ENCODE data around the gene ROBO3. TPM values are rescaled to one million over a fixed set of nuclear protein-coding genes. Genes with fewer than 3 reads are reported as not detected.

The ROBO3 gene
- total RNA-seq (1 to 10 TPM; 7.7 to 9.4 TPM), polyA plus RNA-seq (2.2 TPM)

DNA sequence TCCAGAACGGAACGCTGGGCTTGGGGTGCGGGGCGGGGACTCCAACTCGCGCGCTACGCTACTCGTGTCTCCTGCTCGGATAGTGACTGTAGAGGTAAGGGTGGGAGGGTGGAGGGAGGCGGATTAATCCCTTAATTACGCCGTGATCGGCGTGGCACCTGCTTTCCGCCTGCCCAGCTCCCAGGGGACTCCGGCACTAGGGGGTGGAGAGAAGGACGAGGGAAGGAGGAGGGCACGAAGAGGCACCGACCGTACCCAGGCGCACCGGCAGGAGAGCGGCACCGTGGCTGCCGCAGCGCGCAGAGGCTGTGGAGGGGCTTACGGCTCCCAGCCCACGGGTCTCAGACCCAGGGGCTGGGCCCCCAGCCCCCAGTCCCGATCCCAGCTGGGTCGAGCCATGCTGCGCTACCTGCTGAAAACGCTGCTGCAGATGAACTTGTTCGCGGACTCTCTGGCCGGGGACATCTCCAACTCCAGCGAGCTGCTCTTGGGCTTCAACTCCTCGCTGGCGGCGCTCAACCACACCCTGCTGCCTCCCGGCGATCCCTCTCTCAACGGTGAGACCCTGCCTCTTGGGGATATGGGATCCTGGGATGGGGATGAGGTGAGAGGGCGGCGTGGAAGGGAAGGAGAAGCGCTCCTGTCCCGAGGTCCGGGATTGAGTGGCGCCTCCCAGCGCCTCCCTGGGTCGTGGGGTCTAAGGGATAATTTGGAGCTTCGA is at the start of gene ROBO3:
ROBO3 (plus strand) TSS at position 252 of the 721 bp plus-strand sequence; CDS start at position 398, 146 bp downstream.
- peaks cover 76% of the 10 kb centered on the region for H3K27me3 ChIP-seq (ENCODE audit: insufficient read depth, low read length, poor library complexity, severe bottlenecking)
- peaks cover 32% of the 10 kb centered on the region for H3K4me1 ChIP-seq (ENCODE audit: insufficient read depth, low read length)
- ChIA-PET CTCF (interaction anchor here (0.8 to 2.3 kb wide), 14 partner anchors 8 to 196 kb away, joined by 3 to 21 read pairs (median 5); no protein-coding TSS in a partner anchor), POLR2A (interaction anchor here (0.6 kb wide), 1 partner anchor 11 kb away, joined by 3 read pairs; no protein-coding TSS in a partner anchor)
- Mint-ChIP-seq H3K36me3 (no peaks in the 10 kb centered on the region), H3K4me1 (peaks cover 33 to 54% (median 41%) of the 10 kb centered on the region in 3 donors), H3K4me3 (peak within 1 kb of the TSS in 4 of 7 donors; percentile 41 to 62 (median 47)), H3K9me3 (peaks cover 0 to under 1% (median 0%) of the 10 kb centered on the region in 5 donors), H3K27ac (no peak within 1 kb of the TSS), H3K27me3 (peaks cover 73 to 96% of the 10 kb centered on the region in 2 donors)
- no peak within 1 kb of the TSS for H3K27ac ChIP-seq (ENCODE audit: low read depth, low read length)
- H3K9me3 ChIP-seq (ENCODE audit: low read length) = no peaks in the 10 kb centered on the region
- no peaks in the 10 kb centered on the region for H3K36me3 ChIP-seq (ENCODE audit: insufficient read depth, low read length)
- no peak for DNase-seq
- no peak within 1 kb of the TSS for H3K4me3 ChIP-seq (ENCODE audit: low read length)

DNA sequence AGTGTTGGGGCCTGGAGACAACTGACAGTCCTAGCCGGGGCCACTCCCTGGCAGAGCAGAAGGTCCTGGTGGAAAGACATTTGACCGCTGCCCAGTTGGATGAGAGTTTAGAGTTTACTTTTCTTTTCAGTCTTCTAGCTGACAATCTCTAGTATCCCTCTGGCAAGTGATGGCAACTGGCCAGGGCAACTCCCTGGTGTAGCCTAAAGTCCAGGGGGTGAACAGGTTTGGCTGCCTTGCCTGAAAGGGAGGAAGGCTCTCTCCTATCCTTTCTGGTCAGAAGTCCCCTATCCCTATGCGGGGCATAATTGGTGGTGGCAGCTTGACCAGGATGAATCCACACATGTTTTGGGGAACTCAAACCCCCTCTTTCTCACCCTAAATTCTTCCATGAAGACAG is 48.2 kb upstream of the ROBO3 start:
- Mint-ChIP-seq H3K27ac (no peak overlapping the region), H3K4me1 (no peaks in the 10 kb centered on the region), H3K9me3 (no peaks in the 10 kb centered on the region), H3K4me3 (no peak overlapping the region), H3K27me3 (peaks cover 5 to 75% of the 10 kb centered on the region in 2 donors), H3K36me3 (no peaks in the 10 kb centered on the region)
- H3K9me3 ChIP-seq (ENCODE audit: low read length) = no peaks in the 10 kb centered on the region
- CTCF ChIA-PET = no interaction called here
- POLR2A ChIA-PET = no interaction called here
- no peak for DNase-seq
- H3K4me1 ChIP-seq (ENCODE audit: insufficient read depth, low read length) = no peaks in the 10 kb centered on the region
- no peaks in the 10 kb centered on the region for H3K36me3 ChIP-seq (ENCODE audit: insufficient read depth, low read length)
- peaks cover 9% of the 10 kb centered on the region for H3K27me3 ChIP-seq (ENCODE audit: insufficient read depth, low read length, poor library complexity, severe bottlenecking)
- H3K4me3 ChIP-seq (ENCODE audit: low read length) = no peak overlapping the region
- no peak overlapping the region for H3K27ac ChIP-seq (ENCODE audit: low read depth, low read length)

DNA sequence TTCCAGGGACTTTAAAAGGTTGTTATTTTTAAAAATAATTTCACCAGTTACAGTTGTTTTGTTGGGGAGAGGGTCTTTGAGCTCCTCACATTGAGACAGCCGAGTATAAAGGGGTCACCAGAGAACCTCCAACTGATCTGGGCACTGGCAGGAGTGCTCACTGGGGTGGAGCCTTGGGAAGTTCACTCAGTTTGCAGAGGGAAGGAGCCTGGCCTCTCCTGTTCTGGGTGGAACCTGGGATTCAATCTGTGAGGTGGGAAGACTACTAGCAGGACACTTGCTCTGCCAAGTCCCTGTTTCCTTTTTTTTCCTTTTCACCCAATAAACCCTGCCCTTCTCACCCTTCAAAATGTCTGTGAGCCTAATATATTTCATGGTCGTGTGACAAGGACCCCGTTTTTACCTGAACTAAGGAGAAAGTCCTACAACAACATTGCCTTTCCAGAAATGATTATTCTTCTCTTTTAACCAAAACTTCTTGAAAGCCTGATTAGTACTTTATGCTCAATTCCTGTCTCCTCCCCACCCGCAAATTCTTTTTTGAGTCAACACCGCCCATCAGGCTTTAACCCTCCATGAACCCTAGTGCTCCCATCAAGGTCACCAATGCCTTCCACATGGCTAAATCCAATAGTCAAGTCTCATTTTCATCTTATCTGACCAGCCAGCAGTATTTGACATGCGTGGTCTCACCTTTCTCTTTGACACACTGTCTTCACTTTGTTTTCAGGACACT is 43.1 kb upstream of the ROBO3 start:
- ChIA-PET CTCF (interaction anchor here (0.9 to 1.2 kb wide), 2 partner anchors 15 to 22 kb away, joined by 3 to 4 read pairs; no protein-coding TSS in a partner anchor), POLR2A (no interaction called here)
- H3K9me3 Mint-ChIP-seq = peaks cover 0 to 1% (median 0%) of the 10 kb centered on the region in 5 donors
- no peak for DNase-seq
- H3K4me3 Mint-ChIP-seq = no peak overlapping the region
- Histone ChIP-seq H3K27me3 (ENCODE audit: insufficient read depth, low read length, poor library complexity, severe bottlenecking) (peaks cover 8% of the 10 kb centered on the region), H3K27ac (ENCODE audit: low read depth, low read length) (no peak overlapping the region), H3K36me3 (ENCODE audit: insufficient read depth, low read length) (no peaks in the 10 kb centered on the region), H3K4me1 (ENCODE audit: insufficient read depth, low read length) (no peaks in the 10 kb centered on the region), H3K9me3 (ENCODE audit: low read length) (no peaks in the 10 kb centered on the region), H3K4me3 (ENCODE audit: low read length) (no peak overlapping the region)
- H3K36me3 Mint-ChIP-seq = no peaks in the 10 kb centered on the region
- H3K4me1 Mint-ChIP-seq = no peaks in the 10 kb centered on the region
- H3K27ac Mint-ChIP-seq = no peak overlapping the region
- peaks cover 10 to 75% of the 10 kb centered on the region in 2 donors for H3K27me3 Mint-ChIP-seq

DNA sequence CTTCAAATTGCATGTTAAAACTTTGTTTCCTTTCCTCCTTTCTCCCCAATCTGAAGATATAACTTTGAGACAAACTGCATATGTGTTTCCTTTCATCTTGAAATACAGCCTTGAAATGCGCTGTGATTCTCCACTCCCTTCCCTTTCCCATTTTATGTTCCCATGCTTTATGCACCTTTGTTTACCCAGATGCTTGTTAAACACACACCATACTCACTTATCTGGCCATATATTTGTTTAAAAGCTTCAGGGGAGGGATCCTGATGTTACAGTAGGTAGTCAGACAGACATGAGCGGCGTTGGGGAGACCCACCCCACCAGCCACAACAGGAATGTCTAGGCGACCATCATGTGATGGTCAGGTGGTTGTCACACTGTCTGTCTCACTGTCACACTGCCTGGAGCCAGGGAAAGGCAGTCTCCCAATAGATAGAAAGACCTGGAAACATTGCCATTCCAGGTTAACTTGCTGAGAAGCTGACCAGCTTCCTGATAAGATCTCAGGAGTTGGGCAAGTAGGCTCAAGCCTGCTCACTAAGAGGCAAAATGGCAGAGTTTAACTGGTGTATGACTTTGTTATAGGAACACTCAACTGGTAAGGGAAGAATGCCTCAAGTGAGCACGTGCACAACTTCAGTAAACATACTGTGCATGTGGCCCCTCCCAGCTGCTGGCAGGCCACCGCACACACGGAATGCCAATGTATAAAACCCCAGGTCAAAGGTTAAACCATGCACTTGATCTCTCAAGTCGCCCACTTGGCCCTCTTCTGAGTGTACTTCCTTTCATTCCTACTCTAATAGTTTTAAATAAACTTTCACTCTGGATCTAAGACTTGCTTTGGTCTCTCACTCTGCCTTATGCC is 41.5 kb upstream of the ROBO3 start:
- H3K36me3 Mint-ChIP-seq = no peaks in the 10 kb centered on the region
- H3K27ac ChIP-seq (ENCODE audit: low read depth, low read length) = no peak overlapping the region
- no peaks in the 10 kb centered on the region for H3K4me1 Mint-ChIP-seq
- peaks cover 4% of the 10 kb centered on the region for H3K27me3 ChIP-seq (ENCODE audit: insufficient read depth, low read length, poor library complexity, severe bottlenecking)
- no peak for DNase-seq
- H3K4me3 ChIP-seq (ENCODE audit: low read length) = no peak overlapping the region
- no peak overlapping the region for H3K27ac Mint-ChIP-seq
- H3K4me3 Mint-ChIP-seq = no peak overlapping the region
- peaks cover 0 to 1% (median 0%) of the 10 kb centered on the region in 5 donors for H3K9me3 Mint-ChIP-seq
- H3K4me1 ChIP-seq (ENCODE audit: insufficient read depth, low read length) = no peaks in the 10 kb centered on the region
- POLR2A ChIA-PET = no interaction called here
- CTCF ChIA-PET = interaction anchor here (1.2 kb wide), 1 partner anchor 14 kb away, joined by 3 read pairs; no protein-coding TSS in a partner anchor
- peaks cover 12 to 67% of the 10 kb centered on the region in 2 donors for H3K27me3 Mint-ChIP-seq
- no peaks in the 10 kb centered on the region for H3K36me3 ChIP-seq (ENCODE audit: insufficient read depth, low read length)
- no peaks in the 10 kb centered on the region for H3K9me3 ChIP-seq (ENCODE audit: low read length)

- peaks cover 19 to 63% of the 10 kb centered on the region in 2 donors for H3K27me3 Mint-ChIP-seq
- H3K4me1 Mint-ChIP-seq = no peaks in the 10 kb centered on the region
- DNase-seq = no peak
- POLR2A ChIA-PET = no interaction called here
- no peaks in the 10 kb centered on the region for H3K4me1 ChIP-seq (ENCODE audit: insufficient read depth, low read length)
- H3K27ac Mint-ChIP-seq = no peak overlapping the region
- CTCF ChIA-PET = interaction anchor here (1.7 kb wide), 1 partner anchor 11 kb away, joined by 5 read pairs; no protein-coding TSS in a partner anchor
- no peak overlapping the region for H3K27ac ChIP-seq (ENCODE audit: low read depth, low read length)
- peaks cover 0 to 1% (median 0%) of the 10 kb centered on the region in 5 donors for H3K9me3 Mint-ChIP-seq
- H3K36me3 Mint-ChIP-seq = no peaks in the 10 kb centered on the region
- H3K36me3 ChIP-seq (ENCODE audit: insufficient read depth, low read length) = no peaks in the 10 kb centered on the region
- no peaks in the 10 kb centered on the region for H3K27me3 ChIP-seq (ENCODE audit: insufficient read depth, low read length, poor library complexity, severe bottlenecking)
- no peak overlapping the region for H3K4me3 ChIP-seq (ENCODE audit: low read length)
- H3K4me3 Mint-ChIP-seq = no peak overlapping the region
- no peaks in the 10 kb centered on the region for H3K9me3 ChIP-seq (ENCODE audit: low read length)
Measured at GRCh38 chr11:124825876-124826275, 39.4 kb upstream of the ROBO3 start.

DNA sequence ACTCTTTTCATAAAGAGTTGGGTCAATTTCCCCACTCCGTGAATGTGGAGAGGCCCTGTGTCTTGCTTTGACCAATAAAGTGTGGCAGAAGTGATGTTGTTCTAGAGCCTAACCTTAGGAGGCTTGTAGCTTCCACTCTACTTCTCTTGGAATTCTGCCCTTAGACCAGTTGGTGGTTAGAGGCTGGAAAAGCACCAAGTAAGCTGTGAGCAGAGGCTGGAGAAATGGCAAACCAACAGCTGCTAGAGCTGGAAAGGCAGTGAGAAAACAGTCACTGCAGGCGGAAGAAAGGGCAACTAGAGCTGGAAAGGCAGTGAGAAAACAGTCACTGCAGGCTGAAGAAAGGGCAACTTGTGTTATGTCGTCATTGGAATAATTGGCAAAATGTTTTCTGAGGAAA is 35.2 kb upstream of the ROBO3 start:
- Histone ChIP-seq H3K4me3 (ENCODE audit: low read length) (no peak overlapping the region), H3K27me3 (ENCODE audit: insufficient read depth, low read length, poor library complexity, severe bottlenecking) (no peaks in the 10 kb centered on the region), H3K36me3 (ENCODE audit: insufficient read depth, low read length) (no peaks in the 10 kb centered on the region), H3K27ac (ENCODE audit: low read depth, low read length) (no peak overlapping the region), H3K4me1 (ENCODE audit: insufficient read depth, low read length) (no peaks in the 10 kb centered on the region), H3K9me3 (ENCODE audit: low read length) (no peaks in the 10 kb centered on the region)
- H3K27ac Mint-ChIP-seq = no peak overlapping the region
- peaks cover 23 to 49% of the 10 kb centered on the region in 2 donors for H3K27me3 Mint-ChIP-seq
- DNase-seq = no peak
- no peaks in the 10 kb centered on the region for H3K9me3 Mint-ChIP-seq
- no peak overlapping the region for H3K4me3 Mint-ChIP-seq
- CTCF ChIA-PET = interaction anchor here (0.8 kb wide), 1 partner anchor 17 kb away, joined by 3 read pairs; no protein-coding TSS in a partner anchor
- H3K36me3 Mint-ChIP-seq = no peaks in the 10 kb centered on the region
- POLR2A ChIA-PET = no interaction called here
- no peaks in the 10 kb centered on the region for H3K4me1 Mint-ChIP-seq

GRCh38 chr11:124830749-124831148 is 34.5 kb upstream of the ROBO3 start:
- Mint-ChIP-seq H3K36me3 (no peaks in the 10 kb centered on the region), H3K4me1 (no peaks in the 10 kb centered on the region), H3K27me3 (peaks cover 23 to 53% of the 10 kb centered on the region in 2 donors), H3K27ac (no peak overlapping the region), H3K9me3 (no peaks in the 10 kb centered on the region), H3K4me3 (no peak overlapping the region)
- no peak overlapping the region for H3K27ac ChIP-seq (ENCODE audit: low read depth, low read length)
- no peak overlapping the region for H3K4me3 ChIP-seq (ENCODE audit: low read length)
- H3K27me3 ChIP-seq (ENCODE audit: insufficient read depth, low read length, poor library complexity, severe bottlenecking) = no peaks in the 10 kb centered on the region
- H3K36me3 ChIP-seq (ENCODE audit: insufficient read depth, low read length) = no peaks in the 10 kb centered on the region
- no peaks in the 10 kb centered on the region for H3K4me1 ChIP-seq (ENCODE audit: insufficient read depth, low read length)
- ChIA-PET CTCF (interaction anchor here (0.8 to 10.4 kb wide), 2 partner anchors 18 to 159 kb away, joined by 3 to 105 read pairs; partner anchors contain the start of genes SIAE and SPA17), POLR2A (no interaction called here)
- no peaks in the 10 kb centered on the region for H3K9me3 ChIP-seq (ENCODE audit: low read length)
- no peak for DNase-seq

All from CD8-positive, alpha-beta memory T cell (primary cell).